Loucy (cell line): ENCODE data around the gene SRSF4.

ENCODE experiments used
- CTCF ChIP-seq: fragments of 200-600 bp; sonication (generic); conservative IDR thresholded peaks from 2 replicates; pipeline ENCODE4 v1.5.1; 2014; ENCODE audit warnings: mild to moderate bottlenecking, antibody characterized with exemption, low read length
- EZH2phosphoT487 ChIP-seq: fragments of 200-600 bp; IDR thresholded peaks from 2 replicates; pipeline ENCODE4 v1.6.1; 2018; ENCODE audit warnings: antibody characterized with exemption, mild to moderate bottlenecking, moderate library complexity, borderline replicate concordance

- TF ChIP-seq EZH2phosphoT487 (no peak), CTCF (no peak)
These were observed 45.8 kb upstream of the SRSF4 start for GRCh38 chr1:29227511-29227910.
